Osteoblast (primary cell): Measurements from ENCODE around the gene ABHD17B. TPM values are rescaled to one million over a fixed set of nuclear protein-coding genes. Genes with fewer than 3 reads are reported as not detected.

Source experiments
- DNase-seq: peaks from one replicate; pipeline ENCODE4 v3.0.0; 2011; ENCODE audit warnings: low spot score, mixed read lengths; ENCODE audit not compliant: insufficient read length; ENCODE audit errors: missing footprints
- H2AFZ ChIP-seq: 2 replicates; pipeline ENCODE4 v1.6.0; 2011; ENCODE audit warnings: mild to moderate bottlenecking, low read length
- H3K27ac ChIP-seq: 2 replicates; pipeline ENCODE4 v1.5.1; 2011; ENCODE audit warnings: mild to moderate bottlenecking, low read depth, low read length, moderate library complexity
- H3K27me3 ChIP-seq: 2 replicates; pipeline ENCODE4 v1.6.0; 2012; ENCODE audit warnings: mild to moderate bottlenecking, control low read depth, inconsistent platforms, low read length, moderate library complexity; ENCODE audit not compliant: insufficient read depth
- H3K36me3 ChIP-seq: 2 replicates; pipeline ENCODE4 v1.5.1; 2011; ENCODE audit warnings: mild to moderate bottlenecking, low read length, control low read depth, moderate library complexity; ENCODE audit not compliant: insufficient read depth
- H3K4me1 ChIP-seq: 2 replicates; pipeline ENCODE4 v1.5.1; 2011; ENCODE audit warnings: mild to moderate bottlenecking, low read length, control low read depth, moderate library complexity; ENCODE audit not compliant: insufficient read depth
- H3K4me2 ChIP-seq: 2 replicates; pipeline ENCODE4 v1.6.0; 2011; ENCODE audit warnings: mild to moderate bottlenecking, low read length; ENCODE audit not compliant: insufficient read depth
- H3K4me3 ChIP-seq: fragments of 200-600 bp; sonication (generic); 3 replicates; pipeline ENCODE4 v1.5.1; 2012; ENCODE audit warnings: mild to moderate bottlenecking, low read length, inconsistent platforms; ENCODE audit not compliant: insufficient read depth
- H3K79me2 ChIP-seq: 2 replicates; pipeline ENCODE4 v1.6.0; 2012; ENCODE audit warnings: mild to moderate bottlenecking, low read length, control low read depth, inconsistent platforms; ENCODE audit not compliant: insufficient read depth
- H3K9me3 ChIP-seq: 2 replicates; pipeline ENCODE4 v1.5.1; 2011; ENCODE audit warnings: low read depth, low read length, control low read depth
- H4K20me1 ChIP-seq: 2 replicates; pipeline ENCODE4 v1.6.0; 2012; ENCODE audit warnings: mild to moderate bottlenecking, low read length, control low read depth; ENCODE audit not compliant: insufficient read depth
- total RNA-seq: library from RNA; depleted of rRNA; stranded (reverse); fragments of >200 nt; gene quantifications from 2 replicates; pipeline ENCODE4 v1.2.3, GENCODE V29; 2012
- TF ChIP-seq, protein P1 (sequence below): IDR thresholded peaks from 2 replicates; pipeline ENCODE4 v1.5.1; 2011; ENCODE audit warnings: mild to moderate bottlenecking, low read depth, low read length, moderate library complexity; ENCODE audit errors: extremely low read depth

ABHD17B gene
- total RNA-seq, 1 donor: 21.4 TPM

DNA sequence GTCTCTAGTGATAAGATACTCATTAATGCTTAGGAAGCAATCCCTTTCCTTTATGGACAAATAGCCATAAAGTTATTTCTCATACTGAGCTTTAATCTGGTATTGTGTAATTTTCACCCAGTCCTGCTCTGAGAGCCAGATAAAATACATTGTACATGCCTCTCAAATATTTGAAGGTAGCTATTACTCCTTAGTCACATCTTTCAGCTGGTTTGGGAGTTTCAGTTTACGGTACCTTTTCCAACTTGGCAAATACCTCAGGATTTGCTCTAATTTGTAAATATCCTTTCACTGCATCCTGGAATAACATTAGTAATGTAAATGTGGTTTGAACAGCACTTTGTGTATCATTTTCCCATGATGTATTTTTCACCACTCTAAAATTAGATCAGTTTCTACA, 47.4 kb downstream of the ABHD17B start:
- Histone ChIP-seq H3K27ac (no peak overlapping the region), H3K79me2 (no peaks in the 10 kb centered on the region), H3K9me3 (peaks cover 3% of the 10 kb centered on the region), H3K4me3 (no peak overlapping the region), H3K4me2 (peak overlapping the region; percentile 30), H2AFZ (no peak overlapping the region), H3K4me1 (peaks cover 7% of the 10 kb centered on the region), H3K36me3 (no peaks in the 10 kb centered on the region), H3K27me3 (no peaks in the 10 kb centered on the region), H4K20me1 (no peaks in the 10 kb centered on the region)
- TF ChIP-seq, protein P1, sequence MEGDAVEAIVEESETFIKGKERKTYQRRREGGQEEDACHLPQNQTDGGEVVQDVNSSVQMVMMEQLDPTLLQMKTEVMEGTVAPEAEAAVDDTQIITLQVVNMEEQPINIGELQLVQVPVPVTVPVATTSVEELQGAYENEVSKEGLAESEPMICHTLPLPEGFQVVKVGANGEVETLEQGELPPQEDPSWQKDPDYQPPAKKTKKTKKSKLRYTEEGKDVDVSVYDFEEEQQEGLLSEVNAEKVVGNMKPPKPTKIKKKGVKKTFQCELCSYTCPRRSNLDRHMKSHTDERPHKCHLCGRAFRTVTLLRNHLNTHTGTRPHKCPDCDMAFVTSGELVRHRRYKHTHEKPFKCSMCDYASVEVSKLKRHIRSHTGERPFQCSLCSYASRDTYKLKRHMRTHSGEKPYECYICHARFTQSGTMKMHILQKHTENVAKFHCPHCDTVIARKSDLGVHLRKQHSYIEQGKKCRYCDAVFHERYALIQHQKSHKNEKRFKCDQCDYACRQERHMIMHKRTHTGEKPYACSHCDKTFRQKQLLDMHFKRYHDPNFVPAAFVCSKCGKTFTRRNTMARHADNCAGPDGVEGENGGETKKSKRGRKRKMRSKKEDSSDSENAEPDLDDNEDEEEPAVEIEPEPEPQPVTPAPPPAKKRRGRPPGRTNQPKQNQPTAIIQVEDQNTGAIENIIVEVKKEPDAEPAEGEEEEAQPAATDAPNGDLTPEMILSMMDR: no peak
- DNase-seq: no peak

DNA sequence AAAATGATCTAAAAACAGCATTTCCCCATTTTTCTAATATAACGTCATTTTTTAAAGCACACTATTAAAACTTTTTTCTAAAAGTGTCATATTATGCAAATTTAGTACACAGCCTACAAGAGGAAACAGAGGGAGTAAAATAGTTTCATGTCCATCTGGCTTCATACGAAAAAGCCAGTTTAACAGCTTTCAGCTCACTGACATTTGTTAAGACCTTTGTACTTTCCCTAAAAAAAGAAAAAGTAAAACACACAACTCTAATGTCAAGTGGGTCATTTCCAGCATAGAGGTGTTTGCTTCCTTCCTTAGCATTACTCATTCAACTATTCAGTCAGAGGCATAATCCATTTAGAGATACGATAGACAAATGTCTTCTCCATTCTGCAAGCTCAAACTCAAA, 49.4 kb downstream of the ABHD17B start:
- Histone ChIP-seq H3K79me2 (no peaks in the 10 kb centered on the region), H2AFZ (no peak overlapping the region), H4K20me1 (no peaks in the 10 kb centered on the region), H3K27ac (no peak overlapping the region), H3K9me3 (peaks cover 3% of the 10 kb centered on the region), H3K27me3 (no peaks in the 10 kb centered on the region), H3K36me3 (no peaks in the 10 kb centered on the region), H3K4me2 (no peak overlapping the region), H3K4me1 (peaks cover 7% of the 10 kb centered on the region), H3K4me3 (no peak overlapping the region)
- DNase-seq: no peak
- TF ChIP-seq, protein P1: no peak

DNA sequence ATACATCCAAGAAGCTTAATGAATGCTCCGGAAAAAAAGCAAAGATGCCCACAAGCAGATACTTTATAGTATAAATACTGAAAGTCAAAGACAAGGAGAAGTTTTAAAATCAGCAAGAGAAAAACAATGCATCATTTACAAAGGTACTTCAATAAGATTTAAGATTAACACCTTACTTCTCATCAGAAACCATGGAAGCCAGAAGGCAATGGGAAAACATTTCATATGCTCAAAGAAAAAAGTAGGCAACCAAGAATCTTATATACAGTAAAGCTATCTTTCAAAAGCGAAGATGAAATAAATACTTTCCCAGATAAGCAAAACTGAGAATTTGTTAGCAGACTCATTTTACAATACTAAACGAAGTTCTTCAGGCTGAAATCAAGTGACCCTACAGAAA, 51.1 kb downstream of the ABHD17B start:
- no peaks in the 10 kb centered on the region for H3K36me3 ChIP-seq
- peaks cover 3% of the 10 kb centered on the region for H3K9me3 ChIP-seq
- H3K27ac ChIP-seq: no peak overlapping the region
- TF ChIP-seq, protein P1: no peak
- peaks cover 7% of the 10 kb centered on the region for H3K4me1 ChIP-seq
- no peaks in the 10 kb centered on the region for H3K79me2 ChIP-seq
- H3K27me3 ChIP-seq: no peaks in the 10 kb centered on the region
- DNase-seq: no peak
- H2AFZ ChIP-seq: no peak overlapping the region
- no peaks in the 10 kb centered on the region for H4K20me1 ChIP-seq
- H3K4me2 ChIP-seq: no peak overlapping the region
- H3K4me3 ChIP-seq: no peak overlapping the region

DNA sequence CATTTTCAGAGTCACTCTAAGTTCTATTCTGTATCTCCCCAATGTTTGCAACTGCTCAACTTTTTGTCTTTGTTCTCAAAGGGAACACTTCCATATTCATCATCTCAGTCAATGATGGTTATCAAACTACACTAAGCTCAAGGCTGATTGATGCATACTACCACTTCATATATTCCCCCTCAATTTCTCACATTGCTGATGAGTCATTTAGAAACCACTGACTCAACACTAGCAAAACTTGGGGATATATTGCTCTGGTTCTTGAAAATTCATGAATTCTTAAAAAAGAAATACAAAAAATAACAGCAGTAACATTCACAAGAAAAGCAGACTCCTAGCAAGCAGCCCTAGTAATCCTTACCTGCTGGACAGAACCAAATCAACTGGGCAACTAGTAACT, 52.2 kb downstream of the ABHD17B start:
- H3K4me3 ChIP-seq: no peak overlapping the region
- DNase-seq: no peak
- TF ChIP-seq, protein P1: no peak

More for the DNA sequence above, 52.2 kb downstream of the ABHD17B start:
- H4K20me1 ChIP-seq: no peaks in the 10 kb centered on the region
- H3K4me2 ChIP-seq: no peak overlapping the region
- H3K27ac ChIP-seq: no peak overlapping the region
- H3K79me2 ChIP-seq: no peaks in the 10 kb centered on the region
- H3K27me3 ChIP-seq: no peaks in the 10 kb centered on the region
- no peaks in the 10 kb centered on the region for H3K36me3 ChIP-seq
- peaks cover 3% of the 10 kb centered on the region for H3K9me3 ChIP-seq
- peaks cover 7% of the 10 kb centered on the region for H3K4me1 ChIP-seq
- H2AFZ ChIP-seq: no peak overlapping the region
